Left ventricle myocardium inferior (tissue), 1 donor: ENCODE measurements around the gene CACTIN. TPM values are rescaled to one million over a fixed set of nuclear protein-coding genes. Genes with fewer than 3 reads are reported as not detected.

Experiments used
- DNase-seq: peaks from one replicate; pipeline ENCODE4 v3.0.0-alpha.2; 2020
- H3K27ac ChIP-seq: fragments of 200-600 bp; replicated peaks from 2 replicates; pipeline ENCODE4 v1.8.0; 2021
- H3K27me3 ChIP-seq: fragments of 200-600 bp; 2 replicates; pipeline ENCODE4 v1.8.0; 2021; ENCODE audit warnings: low read depth
- H3K36me3 ChIP-seq: fragments of 200-600 bp; 2 replicates; pipeline ENCODE4 v1.8.0; 2021
- H3K4me1 ChIP-seq: fragments of 200-600 bp; 2 replicates; pipeline ENCODE4 v1.8.0; 2021
- H3K4me3 ChIP-seq: fragments of 200-600 bp; 2 replicates; pipeline ENCODE4 v1.8.0; 2021; ENCODE audit warnings: mild to moderate bottlenecking, moderate library complexity
- H3K9me3 ChIP-seq: fragments of 200-600 bp; replicated peaks from 2 replicates; pipeline ENCODE4 v1.8.0; 2021
- intact Hi-C: fragments of 100-400 bp; cut with micrococcal nuclease; formaldehyde crosslinking; loops from one replicate; pipeline ENCODE4 v1.11.0; 2022
- total RNA-seq: library from RNA; stranded (reverse); fragmentation: NEBNext Ultra II Directional; extraction: Animal tissue kit (Norgen Biotek cat#: 25700); gene quantifications from one replicate; pipeline ENCODE4 v1.2.1, GENCODE V29; 2021
- TF ChIP-seq, protein P1 (sequence below): fragments of 200-600 bp; IDR thresholded peaks from 2 replicates; pipeline ENCODE4 v1.8.0; 2021; ENCODE audit warnings: antibody characterized with exemption, mild to moderate bottlenecking, borderline replicate concordance
- donor health status: DM: no; HTN: yes; CAD: no; lungs with severe emphysema.

Gene CACTIN
- total RNA-seq, 1 donor from 2014 or later: 14.5 TPM

DNA sequence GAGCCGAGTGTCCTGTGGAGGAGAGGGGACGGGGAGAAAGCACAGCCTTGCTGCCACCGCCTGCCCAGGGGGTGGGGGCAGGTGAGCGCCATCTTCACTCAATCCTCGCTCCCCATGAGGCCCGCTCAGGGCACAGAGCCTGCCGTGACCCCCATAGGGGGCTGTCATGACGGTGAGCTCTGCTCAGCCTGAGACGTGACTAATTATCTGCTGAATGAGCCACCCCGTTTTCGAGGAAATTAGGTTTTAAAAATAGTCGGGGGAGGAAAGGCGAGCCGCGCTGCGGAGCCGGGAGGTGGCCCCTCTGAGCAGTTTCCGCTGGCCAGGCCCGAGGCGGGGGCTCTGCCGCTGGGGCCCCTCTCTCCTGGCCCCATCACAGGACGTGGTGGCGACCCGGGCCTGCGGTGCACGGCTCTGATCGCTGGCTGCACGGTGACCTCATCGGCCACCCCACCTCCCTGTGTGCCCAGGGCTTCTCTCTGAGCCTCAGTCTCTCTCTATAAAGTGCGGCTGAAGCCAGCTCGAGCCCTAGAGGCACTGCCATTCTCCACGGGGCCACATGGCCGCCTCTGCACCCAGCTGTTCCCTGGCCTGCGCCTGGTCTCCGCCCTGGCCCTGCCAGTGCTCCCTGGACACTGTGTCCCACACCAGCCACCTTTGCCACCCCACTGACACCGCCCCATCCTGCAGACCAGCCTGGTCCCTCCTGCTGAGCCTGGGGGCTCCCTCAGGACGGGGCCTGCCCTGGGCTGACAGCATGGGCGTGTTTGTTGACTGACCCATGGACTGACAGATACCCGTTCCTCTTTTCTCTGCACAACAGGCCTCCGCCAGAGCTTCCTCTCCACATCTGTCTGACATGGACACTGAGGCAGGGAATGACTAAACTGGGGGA, 45.3 kb upstream of the CACTIN start:
- Histone ChIP-seq H3K4me3 (peak overlapping the region; percentile 61), H3K27me3 (no peaks in the 10 kb centered on the region), H3K36me3 (no peaks in the 10 kb centered on the region), H3K9me3 (peaks cover 6% of the 10 kb centered on the region), H3K4me1 (peaks cover 79% of the 10 kb centered on the region), H3K27ac (peak overlapping the region; percentile 99)
- DNase-seq: no peak
- intact Hi-C loops: no loop called here
- TF ChIP-seq, protein P1, sequence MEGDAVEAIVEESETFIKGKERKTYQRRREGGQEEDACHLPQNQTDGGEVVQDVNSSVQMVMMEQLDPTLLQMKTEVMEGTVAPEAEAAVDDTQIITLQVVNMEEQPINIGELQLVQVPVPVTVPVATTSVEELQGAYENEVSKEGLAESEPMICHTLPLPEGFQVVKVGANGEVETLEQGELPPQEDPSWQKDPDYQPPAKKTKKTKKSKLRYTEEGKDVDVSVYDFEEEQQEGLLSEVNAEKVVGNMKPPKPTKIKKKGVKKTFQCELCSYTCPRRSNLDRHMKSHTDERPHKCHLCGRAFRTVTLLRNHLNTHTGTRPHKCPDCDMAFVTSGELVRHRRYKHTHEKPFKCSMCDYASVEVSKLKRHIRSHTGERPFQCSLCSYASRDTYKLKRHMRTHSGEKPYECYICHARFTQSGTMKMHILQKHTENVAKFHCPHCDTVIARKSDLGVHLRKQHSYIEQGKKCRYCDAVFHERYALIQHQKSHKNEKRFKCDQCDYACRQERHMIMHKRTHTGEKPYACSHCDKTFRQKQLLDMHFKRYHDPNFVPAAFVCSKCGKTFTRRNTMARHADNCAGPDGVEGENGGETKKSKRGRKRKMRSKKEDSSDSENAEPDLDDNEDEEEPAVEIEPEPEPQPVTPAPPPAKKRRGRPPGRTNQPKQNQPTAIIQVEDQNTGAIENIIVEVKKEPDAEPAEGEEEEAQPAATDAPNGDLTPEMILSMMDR: peak; percentile 15

DNA sequence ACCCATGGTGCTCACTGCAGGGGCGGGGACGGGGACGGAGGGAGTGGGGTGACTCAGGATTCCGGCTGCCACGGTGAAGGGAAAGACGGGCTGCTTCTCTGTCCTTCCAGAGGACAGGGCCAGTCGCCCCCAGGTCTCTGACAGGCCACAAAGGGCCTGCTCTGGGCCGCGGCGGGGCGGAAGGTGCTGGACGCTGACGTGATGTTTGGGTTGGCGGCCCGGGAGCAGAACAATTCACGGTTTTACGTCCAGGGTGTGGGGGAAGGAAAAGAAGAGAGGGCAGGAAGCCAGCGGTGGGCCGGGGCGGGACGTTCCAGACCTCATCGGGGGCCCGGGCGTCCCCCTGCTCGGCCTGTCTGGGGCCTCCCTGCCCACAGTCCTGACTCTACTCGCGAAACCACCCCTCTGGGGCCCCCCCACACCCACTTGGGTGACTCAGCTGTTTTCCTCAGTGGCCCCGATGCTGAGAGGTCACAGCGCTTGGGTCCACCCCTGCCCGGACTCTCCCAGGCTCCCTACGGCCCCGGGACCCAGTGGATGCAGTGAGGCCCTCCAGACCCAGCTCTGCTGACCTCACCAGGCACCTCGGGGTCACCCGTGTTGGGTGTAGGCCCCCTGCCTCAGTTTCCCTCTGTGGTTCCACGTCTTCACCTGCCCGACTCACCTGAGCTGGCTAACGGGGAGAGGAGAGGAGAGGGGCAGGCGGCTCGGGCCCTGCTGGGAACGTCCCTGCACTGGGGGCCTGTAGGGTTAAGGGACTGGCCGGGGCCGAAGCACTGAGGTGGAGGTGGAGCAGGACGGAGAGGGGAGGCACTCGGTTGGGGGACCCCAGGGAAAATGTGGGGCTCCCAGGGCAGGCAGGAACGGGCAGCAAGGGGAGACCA, 44.4 kb upstream of the CACTIN start:
- Histone ChIP-seq H3K4me1 (peaks cover 87% of the 10 kb centered on the region), H3K9me3 (peaks cover 6% of the 10 kb centered on the region), H3K4me3 (peak overlapping the region; percentile 61), H3K36me3 (peaks cover 8% of the 10 kb centered on the region), H3K27ac (peak overlapping the region; percentile 99), H3K27me3 (no peaks in the 10 kb centered on the region)
- TF ChIP-seq, protein P1: no peak
- peak; percentile 86 for DNase-seq
- intact Hi-C loops: no loop called here

DNA sequence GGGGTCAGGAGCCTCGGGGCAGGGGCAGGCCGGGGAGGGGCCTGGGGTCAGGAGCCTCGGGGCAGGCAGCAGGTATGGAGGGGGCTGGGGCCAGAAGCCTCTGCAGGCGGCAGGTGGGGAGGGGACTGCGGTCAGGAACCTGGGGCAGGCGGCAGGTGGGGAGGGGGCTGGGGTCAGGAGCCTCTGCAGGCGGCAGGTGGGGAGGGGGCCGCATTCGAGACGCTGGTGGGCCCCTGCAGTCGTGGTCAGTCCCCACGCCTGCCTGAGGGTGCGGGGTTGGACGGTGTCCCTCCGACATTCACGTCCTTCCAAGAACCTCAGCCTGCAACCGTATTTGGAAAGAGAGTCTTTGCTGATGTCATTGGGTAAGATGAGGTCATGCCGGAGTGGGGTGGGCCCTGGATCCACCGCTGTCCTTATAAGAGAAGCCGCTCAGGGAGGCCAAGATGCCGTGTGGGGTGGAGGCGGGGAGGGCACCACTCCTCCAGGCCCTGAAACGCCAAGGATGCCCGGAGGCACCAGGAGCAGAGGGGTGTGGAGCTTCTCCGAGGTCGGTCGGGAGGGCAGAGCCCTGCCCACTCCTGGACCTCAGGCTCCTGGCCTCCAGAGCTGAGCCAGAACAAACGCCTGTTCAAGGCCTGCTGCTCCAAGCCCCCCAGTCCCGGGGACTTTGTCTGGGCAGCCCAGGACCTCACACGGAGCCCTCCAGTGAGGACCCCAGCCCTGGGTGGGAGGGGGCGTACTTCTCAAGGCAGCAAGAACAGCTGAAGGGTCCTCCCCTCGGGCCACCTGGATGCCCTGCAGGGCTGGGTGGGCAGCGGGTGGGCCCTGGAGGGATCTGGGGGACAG, 43.6 kb upstream of the CACTIN start:
- Histone ChIP-seq H3K27me3 (no peaks in the 10 kb centered on the region), H3K36me3 (peaks cover 13% of the 10 kb centered on the region), H3K27ac (peak overlapping the region; percentile 99), H3K4me1 (peaks cover 87% of the 10 kb centered on the region), H3K4me3 (peak overlapping the region; percentile 61), H3K9me3 (peaks cover 6% of the 10 kb centered on the region)
- TF ChIP-seq, protein P1: no peak
- intact Hi-C loops: loop anchor here (5.0 kb wide), 1 partner anchor 32 kb away; the partner anchor contains the start of gene PIP5K1C
- peak; percentile 81 for DNase-seq

DNA sequence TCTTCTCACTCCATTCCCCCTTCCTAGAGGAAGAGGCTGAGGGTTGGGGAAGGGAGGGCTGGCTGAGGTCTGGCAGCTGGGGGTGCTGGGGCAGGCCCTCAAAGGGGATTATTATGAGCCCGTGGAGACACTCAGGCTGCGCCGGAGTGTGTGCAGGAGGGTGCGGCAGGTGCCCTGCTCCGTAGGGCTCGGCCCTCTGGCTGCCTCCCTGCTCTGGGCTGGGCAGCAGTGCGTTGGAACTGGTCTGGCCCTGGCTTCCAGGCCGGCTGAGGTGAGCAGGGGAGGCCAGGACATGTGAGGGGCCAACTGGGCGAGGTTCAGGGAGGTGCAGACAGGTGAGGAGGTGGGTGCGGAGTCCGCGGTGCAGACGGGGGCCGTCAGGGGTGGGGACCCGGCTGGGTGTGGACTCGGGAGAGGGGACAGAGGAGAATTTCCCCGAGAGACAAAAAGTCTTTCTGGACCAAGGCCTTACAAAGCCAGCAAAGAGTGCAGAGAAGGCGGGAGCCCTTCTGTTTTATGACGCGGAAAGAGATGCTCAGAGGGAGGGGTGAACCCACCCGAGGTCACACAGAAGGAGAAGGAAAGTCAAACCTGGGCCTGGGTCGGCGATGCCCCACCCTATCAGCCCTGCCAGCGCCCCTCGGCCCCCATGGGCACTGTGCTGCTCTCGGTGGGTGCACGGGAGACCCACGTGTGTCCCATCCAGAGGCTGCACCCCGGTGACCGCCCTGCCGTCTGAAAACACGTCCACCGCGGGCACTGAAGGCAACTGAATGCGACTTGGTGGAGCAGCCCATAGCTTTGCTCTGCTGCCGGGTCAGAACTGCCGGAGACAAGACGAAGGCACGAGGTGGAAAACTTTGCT, 42.7 kb upstream of the CACTIN start:
- Histone ChIP-seq H3K27me3 (no peaks in the 10 kb centered on the region), H3K4me1 (peaks cover 83% of the 10 kb centered on the region), H3K4me3 (peak overlapping the region; percentile 61), H3K9me3 (peaks cover 6% of the 10 kb centered on the region), H3K27ac (peak overlapping the region; percentile 99), H3K36me3 (peaks cover 20% of the 10 kb centered on the region)
- TF ChIP-seq, protein P1: no peak
- intact Hi-C loops: loop anchor here (5.0 kb wide), 1 partner anchor 33 kb away; the partner anchor contains the start of gene PIP5K1C
- no peak for DNase-seq
